Upper lobe of right lung (tissue), 1 donor: ENCODE results near the gene GRIN3B. TPM values are rescaled to one million over a fixed set of nuclear protein-coding genes. Genes with fewer than 3 reads are reported as not detected.

Experiments used
- ATAC-seq: fragments of 200-7000 bp; cut with Tn5 transposase; one replicate; pipeline ENCODE4 v1.9.1; 2020; ENCODE audit warnings: mild to moderate bottlenecking, moderate library complexity
- DNase-seq: peaks from one replicate; pipeline ENCODE4 v3.0.0-alpha.2; 2020
- H3K27ac ChIP-seq: fragments of 200-600 bp; one replicate; pipeline ENCODE4 v1.8.0; 2022
- H3K27me3 ChIP-seq: fragments of 200-600 bp; one replicate; pipeline ENCODE4 v1.8.0; 2022; ENCODE audit warnings: mild to moderate bottlenecking
- H3K36me3 ChIP-seq: fragments of 200-600 bp; one replicate; pipeline ENCODE4 v1.8.0; 2022
- H3K4me1 ChIP-seq: fragments of 200-600 bp; one replicate; pipeline ENCODE4 v1.8.0; 2022
- H3K4me3 ChIP-seq: fragments of 200-600 bp; one replicate; pipeline ENCODE4 v1.8.0; 2022; ENCODE audit warnings: mild to moderate bottlenecking
- H3K9me3 ChIP-seq: fragments of 200-600 bp; one replicate; pipeline ENCODE4 v1.8.0; 2022
- CTCF ChIP-seq: fragments of 200-600 bp; IDR thresholded peaks from one replicate; pipeline ENCODE4 v1.8.0; 2022; ENCODE audit warnings: antibody characterized with exemption
- intact Hi-C: fragments of 100-400 bp; cut with DNase I; formaldehyde crosslinking; loops from one replicate; pipeline ENCODE4 v1.11.0; 2022
- total RNA-seq: library from RNA; stranded (reverse); fragmentation: NEBNext Ultra II Directional; extraction: Animal tissue kit (Norgen Biotek cat#: 25700); gene quantifications from one replicate; pipeline ENCODE4 v1.2.1, GENCODE V29; 2021
- donor health status: DM: no; HTN: yes; CAD: no; lungs with severe emphysema.

Gene GRIN3B
- total RNA-seq, 1 donor from 2014 or later, result not detected

- no peaks in the 10 kb centered on the region for H3K4me1 ChIP-seq
- intact Hi-C loops, result no loop called here
- H3K4me3 ChIP-seq, result no peak overlapping the region
- no peak overlapping the region for H3K27ac ChIP-seq
- peaks cover 14% of the 10 kb centered on the region for H3K9me3 ChIP-seq
- DNase-seq, result no peak
- peak; percentile 65 for ATAC-seq
- no peaks in the 10 kb centered on the region for H3K36me3 ChIP-seq
- H3K27me3 ChIP-seq, result no peaks in the 10 kb centered on the region
- TF ChIP-seq CTCF, result peak; percentile 35
These were observed 57.1 kb downstream of the GRIN3B start for GRCh38 chr19:1057176-1057855.

GRCh38 chr19:1058112-1058511, 57.9 kb downstream of the GRIN3B start:
- DNase-seq, result no peak
- intact Hi-C loops, result no loop called here
- no peaks in the 10 kb centered on the region for H3K27me3 ChIP-seq
- ATAC-seq, result no peak
- H3K9me3 ChIP-seq, result peaks cover 14% of the 10 kb centered on the region
- no peak overlapping the region for H3K27ac ChIP-seq
- H3K4me1 ChIP-seq, result no peaks in the 10 kb centered on the region
- H3K4me3 ChIP-seq, result no peak overlapping the region
- no peaks in the 10 kb centered on the region for H3K36me3 ChIP-seq
- no peak for TF ChIP-seq CTCF

Other genes with a start within 250 kb of the GRIN3B start
- 15.9 TPM for gene MISP, start 249.3 kb upstream of the GRIN3B start, total RNA-seq
- gene PTBP1, start 203.0 kb upstream of the GRIN3B start, total RNA-seq, result 245 TPM
- gene PLPPR3, start 178.5 kb upstream of the GRIN3B start, total RNA-seq, result 0.46 TPM
- gene AZU1, start 172.6 kb upstream of the GRIN3B start, total RNA-seq, result 0.75 TPM
- gene PRTN3, start 159.4 kb upstream of the GRIN3B start, total RNA-seq, result not detected
- 0.52 TPM for gene ELANE, start 148.1 kb upstream of the GRIN3B start, total RNA-seq
- gene CFD, start 140.8 kb upstream of the GRIN3B start, total RNA-seq, result 153 TPM
- gene MED16, start 107.2 kb upstream of the GRIN3B start, total RNA-seq, result 51.8 TPM
- not detected for gene RNU6-9, start 106.9 kb upstream of the GRIN3B start, total RNA-seq
- 50.7 TPM for gene R3HDM4, start 87.2 kb upstream of the GRIN3B start, total RNA-seq
- gene KISS1R, start 83.1 kb upstream of the GRIN3B start, total RNA-seq, result not detected
- gene ARID3A, start 74.4 kb upstream of the GRIN3B start, total RNA-seq, result 16.1 TPM
- 21.9 TPM for gene WDR18, start 16.1 kb upstream of the GRIN3B start, total RNA-seq
- gene TMEM259, start 20.7 kb downstream of the GRIN3B start, total RNA-seq, result 167 TPM
- not detected for gene RNU6-2, start 21.1 kb downstream of the GRIN3B start, total RNA-seq
- 220 TPM for gene CNN2, start 26.2 kb downstream of the GRIN3B start, total RNA-seq
- 51.0 TPM for gene ABCA7, start 39.7 kb downstream of the GRIN3B start, total RNA-seq
- 98.2 TPM for gene ARHGAP45, start 66.7 kb downstream of the GRIN3B start, total RNA-seq
- gene POLR2E, start 95.0 kb downstream of the GRIN3B start, total RNA-seq, result 155 TPM
- gene GPX4, start 103.6 kb downstream of the GRIN3B start, total RNA-seq, result 387 TPM
- 125 TPM for gene SBNO2, start 173.8 kb downstream of the GRIN3B start, total RNA-seq
- 51.8 TPM for gene STK11, start 205.4 kb downstream of the GRIN3B start, total RNA-seq
- gene CBARP, start 237.6 kb downstream of the GRIN3B start, total RNA-seq, result 1.0 TPM
- 126 TPM for gene ATP5F1D, start 241.3 kb downstream of the GRIN3B start, total RNA-seq
- 135 TPM for gene MIDN, start 248.2 kb downstream of the GRIN3B start, total RNA-seq